Testis (tissue), 5 donors: Measurements from ENCODE around the gene SLC26A11. TPM values are rescaled to one million over a fixed set of nuclear protein-coding genes. Genes with fewer than 3 reads are reported as not detected.

Source experiments
- DNase-seq: peaks from one replicate; pipeline ENCODE4 v3.0.0-alpha.2; 2019
- H3K27ac ChIP-seq, 2 donors: fragments of 200-600 bp; sonication (generic); one replicate each; pipeline ENCODE4 v1.5.1; 2019
- H3K27me3 ChIP-seq: fragments of 200-600 bp; sonication (generic); one replicate; pipeline ENCODE4 v1.5.1; 2019
- H3K36me3 ChIP-seq: fragments of 200-600 bp; sonication (generic); one replicate; pipeline ENCODE4 v1.5.1; 2017; ENCODE audit warnings: low read depth; ENCODE audit errors: missing control alignments
- H3K4me1 ChIP-seq: fragments of 200-600 bp; sonication (generic); one replicate; pipeline ENCODE4 v1.5.1; 2019
- H3K4me3 ChIP-seq, 2 donors: fragments of 200-600 bp; sonication (generic); one replicate each; pipeline ENCODE4 v1.5.1; 2017 to 2019
- H3K9me3 ChIP-seq: fragments of 200-600 bp; sonication (generic); one replicate; pipeline ENCODE4 v1.5.1; 2017
- POLR2A ChIP-seq: fragments of 450-650 bp; IDR thresholded peaks from one replicate; pipeline ENCODE4 v1.6.1; 2017; ENCODE audit warnings: antibody characterized with exemption, mild to moderate bottlenecking, moderate library complexity
- WGBS, 2 donors: methylation state at CpG; one replicate each; pipeline ENCODE4 v1.1.5; 2018; 5-methylcytosine and 5-hydroxymethylcytosine counted together
- intact Hi-C: fragments of 100-400 bp; cut with DNase I; formaldehyde crosslinking; loops from one replicate; pipeline ENCODE4 v1.15.1; 2023; ENCODE audit warnings: low total_unique reads
- long read RNA-seq, 2 donors: transcript quantifications; one replicate each; lab custom pipeline, GENCODE V29; 2026
- polyA plus RNA-seq: library from polyadenylated mRNA; stranded (reverse); fragments of 350-450 nt; fragmentation: Illumina TruSeq; extraction: RNeasy Lipid Tissue Mini Kit (QIAGEN cat#74804); gene quantifications from one replicate; pipeline ENCODE4 v1.2.3, GENCODE V29; 2014; ENCODE audit warnings: low read depth, low replicate concordance; ENCODE audit not compliant: insufficient read depth
- total RNA-seq, 2 donors: library from RNA; depleted of rRNA; stranded (reverse); fragments of >200 nt; gene quantifications; one replicate each; pipeline ENCODE4 v1.2.3, GENCODE V29; 2016
- TF ChIP-seq, protein P1 (sequence below), 3 experiments: fragments of 450-650 bp in 2 of 3; fragments of 200-600 bp in 1 of 3; sonication (generic) in 1 of 3; IDR thresholded peaks; one replicate each; pipeline ENCODE4 v1.5.1; 2016 to 2019; ENCODE audit warnings: antibody characterized with exemption in 3 of 3, mild to moderate bottlenecking in 2 of 3, moderate library complexity in 1 of 3

Gene SLC26A11
- total RNA-seq (10 to 100 TPM; 16.9 to 19.0 TPM), polyA plus RNA-seq (8.4 TPM)
- long read RNA-seq, donor 1, partial matches to known transcripts, result 0 of 14 reads
- long read RNA-seq, donor 1, other reads (novel, unspliced or antisense), result 9 of 14 reads
- long read RNA-seq, donor 2, partial matches to known transcripts, result 6 of 17 reads
- long read RNA-seq, donor 2, other reads (novel, unspliced or antisense), result 8 of 17 reads

- intact Hi-C loops, result no loop called here
- 0 to 1% methylated on average over 13 to 44 of the region's 77 CpGs for whole genome bisulfite sequencing, 2 donors
- DNase-seq, result peak; percentile 87
- Histone ChIP-seq H3K9me3 (no peaks in the 10 kb centered on the region), H3K27me3 (no peaks in the 10 kb centered on the region), H3K4me3 (peak within 1 kb of the TSS; percentile 79 to 81), H3K36me3 (no peaks in the 10 kb centered on the region), H3K4me1 (peaks cover 12% of the 10 kb centered on the region), H3K27ac (peak within 1 kb of the TSS; percentile 86 to 87)
- TF ChIP-seq, protein P1, sequence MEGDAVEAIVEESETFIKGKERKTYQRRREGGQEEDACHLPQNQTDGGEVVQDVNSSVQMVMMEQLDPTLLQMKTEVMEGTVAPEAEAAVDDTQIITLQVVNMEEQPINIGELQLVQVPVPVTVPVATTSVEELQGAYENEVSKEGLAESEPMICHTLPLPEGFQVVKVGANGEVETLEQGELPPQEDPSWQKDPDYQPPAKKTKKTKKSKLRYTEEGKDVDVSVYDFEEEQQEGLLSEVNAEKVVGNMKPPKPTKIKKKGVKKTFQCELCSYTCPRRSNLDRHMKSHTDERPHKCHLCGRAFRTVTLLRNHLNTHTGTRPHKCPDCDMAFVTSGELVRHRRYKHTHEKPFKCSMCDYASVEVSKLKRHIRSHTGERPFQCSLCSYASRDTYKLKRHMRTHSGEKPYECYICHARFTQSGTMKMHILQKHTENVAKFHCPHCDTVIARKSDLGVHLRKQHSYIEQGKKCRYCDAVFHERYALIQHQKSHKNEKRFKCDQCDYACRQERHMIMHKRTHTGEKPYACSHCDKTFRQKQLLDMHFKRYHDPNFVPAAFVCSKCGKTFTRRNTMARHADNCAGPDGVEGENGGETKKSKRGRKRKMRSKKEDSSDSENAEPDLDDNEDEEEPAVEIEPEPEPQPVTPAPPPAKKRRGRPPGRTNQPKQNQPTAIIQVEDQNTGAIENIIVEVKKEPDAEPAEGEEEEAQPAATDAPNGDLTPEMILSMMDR (IDR thresholded peaks at IDR 0.05), result no peak
- no peak for TF ChIP-seq POLR2A
These were observed at the start of gene SLC26A11, which contains the start of gene SGSH for GRCh38 chr17:80220054-80220735. Gene SLC26A11 (plus strand): TSS chr17:80220427. CDS start chr17:80221561, 1,134 bp downstream. Gene SGSH (minus strand): TSS chr17:80220333. CDS start chr17:80220313, 20 bp downstream.

DNA sequence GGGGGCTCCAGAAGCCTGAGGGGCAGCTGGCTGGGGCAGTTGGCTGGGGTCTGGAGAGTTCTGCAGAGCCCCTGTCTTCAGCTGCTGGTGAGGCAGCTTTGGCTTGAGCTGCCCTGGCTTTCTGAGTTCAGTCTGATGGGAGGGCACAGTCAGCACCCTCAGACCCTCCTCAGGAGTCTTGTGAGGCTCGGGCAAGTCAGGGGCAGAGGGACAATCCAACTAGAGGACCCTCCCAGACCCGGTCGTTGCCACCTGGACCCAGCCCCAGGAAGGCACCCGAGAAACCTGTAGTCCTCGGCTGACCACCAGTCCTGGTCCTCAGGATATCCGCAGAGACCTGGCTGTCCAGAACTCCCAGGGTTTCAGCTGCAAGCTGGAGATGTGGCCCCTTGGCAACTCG is 48.5 kb upstream of the SLC26A11 start:
- Histone ChIP-seq H3K36me3 (no peaks in the 10 kb centered on the region), H3K27me3 (no peaks in the 10 kb centered on the region), H3K27ac (no peak overlapping the region), H3K4me3 (no peak overlapping the region), H3K4me1 (no peaks in the 10 kb centered on the region), H3K9me3 (no peaks in the 10 kb centered on the region)
- WGBS, 2 donors, result 90 to 93% methylated on average over 4 to 7 of the region's 7 CpGs
- TF ChIP-seq, protein P1 (IDR thresholded peaks at IDR 0.05), result no peak
- TF ChIP-seq POLR2A, result no peak
- DNase-seq, result no peak
- intact Hi-C loops, result no loop called here

- no peaks in the 10 kb centered on the region for H3K36me3 ChIP-seq
- TF ChIP-seq, protein P1 (IDR thresholded peaks at IDR 0.05), result no peak
- TF ChIP-seq POLR2A, result no peak
- no peak overlapping the region for H3K27ac ChIP-seq
- no peaks in the 10 kb centered on the region for H3K27me3 ChIP-seq
- DNase-seq, result no peak
- WGBS, 2 donors, result 87 to 88% methylated on average over 11 to 12 of the region's 12 CpGs
- intact Hi-C loops, result no loop called here
- H3K4me1 ChIP-seq, result no peaks in the 10 kb centered on the region
- H3K4me3 ChIP-seq, result no peak overlapping the region
- no peaks in the 10 kb centered on the region for H3K9me3 ChIP-seq
These were observed 47.1 kb upstream of the SLC26A11 start for GRCh38 chr17:80173126-80173525.

DNA sequence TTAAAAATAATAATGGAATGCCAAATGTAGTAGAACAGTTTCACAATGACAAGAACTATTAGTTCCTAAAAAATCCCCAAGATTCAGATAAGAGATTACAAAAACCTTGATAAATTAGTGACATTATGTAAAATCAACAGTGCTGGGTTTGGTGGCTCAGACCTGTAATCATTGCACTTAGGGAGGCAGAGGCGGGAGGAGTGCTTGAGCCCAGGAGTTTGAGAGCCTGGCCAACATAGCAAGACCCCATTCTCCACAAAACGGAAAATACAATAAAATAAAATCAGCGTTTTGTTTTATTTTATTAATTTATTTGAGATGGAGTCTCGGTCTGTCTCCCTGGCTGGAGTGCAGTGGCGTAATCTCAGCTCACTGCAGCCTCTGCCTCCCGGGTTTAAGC is 46.3 kb upstream of the SLC26A11 start:
- no peaks in the 10 kb centered on the region for H3K9me3 ChIP-seq
- H3K4me1 ChIP-seq, result no peaks in the 10 kb centered on the region
- TF ChIP-seq POLR2A, result no peak
- TF ChIP-seq, protein P1 (IDR thresholded peaks at IDR 0.05), result no peak
- no peak overlapping the region for H3K4me3 ChIP-seq
- no peaks in the 10 kb centered on the region for H3K27me3 ChIP-seq
- no peak overlapping the region for H3K27ac ChIP-seq
- intact Hi-C loops, result no loop called here
- no peak for DNase-seq
- H3K36me3 ChIP-seq, result no peaks in the 10 kb centered on the region
- WGBS, 2 donors, result 92% methylated on average over 6 of the region's 6 CpGs
